GM12872 (cell line): Measurements from ENCODE around the gene C17orf58.

ENCODE experiments used
- TF ChIP-seq, protein P1 (sequence below): IDR thresholded peaks from 3 replicates; pipeline ENCODE4 v1.5.1; 2011; ENCODE audit warnings: low read depth, mild to moderate bottlenecking, low read length, moderate library complexity; ENCODE audit not compliant: insufficient read depth

C17orf58 gene

DNA sequence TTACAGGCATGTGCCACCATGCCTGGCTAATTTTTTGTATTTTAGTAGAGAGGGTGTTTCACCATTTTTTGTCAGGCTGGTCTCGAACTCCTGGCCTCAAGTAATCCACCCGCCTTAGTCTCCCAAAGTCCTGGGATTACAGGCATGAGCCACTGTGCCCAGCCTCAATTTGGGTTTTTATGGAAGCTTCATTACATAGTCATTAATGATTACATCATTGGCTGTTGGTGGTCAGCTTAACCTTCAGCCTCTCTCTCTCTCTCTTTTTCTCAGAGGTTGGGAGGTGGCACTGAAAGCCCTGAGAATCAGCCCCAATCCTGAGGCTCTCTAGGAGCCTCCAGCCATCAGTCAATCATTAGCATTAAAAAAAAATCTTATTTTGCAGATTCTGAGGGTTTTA is 45.3 kb downstream of the C17orf58 start:
- TF ChIP-seq, protein P1, sequence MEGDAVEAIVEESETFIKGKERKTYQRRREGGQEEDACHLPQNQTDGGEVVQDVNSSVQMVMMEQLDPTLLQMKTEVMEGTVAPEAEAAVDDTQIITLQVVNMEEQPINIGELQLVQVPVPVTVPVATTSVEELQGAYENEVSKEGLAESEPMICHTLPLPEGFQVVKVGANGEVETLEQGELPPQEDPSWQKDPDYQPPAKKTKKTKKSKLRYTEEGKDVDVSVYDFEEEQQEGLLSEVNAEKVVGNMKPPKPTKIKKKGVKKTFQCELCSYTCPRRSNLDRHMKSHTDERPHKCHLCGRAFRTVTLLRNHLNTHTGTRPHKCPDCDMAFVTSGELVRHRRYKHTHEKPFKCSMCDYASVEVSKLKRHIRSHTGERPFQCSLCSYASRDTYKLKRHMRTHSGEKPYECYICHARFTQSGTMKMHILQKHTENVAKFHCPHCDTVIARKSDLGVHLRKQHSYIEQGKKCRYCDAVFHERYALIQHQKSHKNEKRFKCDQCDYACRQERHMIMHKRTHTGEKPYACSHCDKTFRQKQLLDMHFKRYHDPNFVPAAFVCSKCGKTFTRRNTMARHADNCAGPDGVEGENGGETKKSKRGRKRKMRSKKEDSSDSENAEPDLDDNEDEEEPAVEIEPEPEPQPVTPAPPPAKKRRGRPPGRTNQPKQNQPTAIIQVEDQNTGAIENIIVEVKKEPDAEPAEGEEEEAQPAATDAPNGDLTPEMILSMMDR = no peak

DNA sequence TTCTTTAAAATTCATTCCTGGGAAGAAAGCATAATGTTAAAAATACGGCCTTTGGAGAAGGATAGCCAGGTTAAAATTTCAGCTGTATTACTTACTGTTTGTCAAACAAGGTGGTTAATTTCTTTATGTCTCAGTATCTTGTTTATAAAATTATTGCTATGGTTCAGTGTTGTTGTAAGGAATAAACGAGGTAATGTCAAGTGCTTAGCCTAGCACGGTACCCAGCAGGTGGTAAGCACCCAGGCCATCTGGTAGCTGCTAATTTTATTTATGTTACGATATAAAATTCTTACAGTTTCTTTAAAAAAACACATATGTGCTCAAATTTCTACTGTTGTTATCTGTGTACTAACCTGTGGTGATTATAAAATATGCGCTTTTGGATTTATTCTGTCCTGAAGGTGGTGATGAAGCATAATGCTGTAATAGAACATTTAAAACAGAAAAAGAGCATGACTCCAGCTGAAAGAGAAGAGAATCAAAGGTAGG is 48.9 kb downstream of the C17orf58 start:
- TF ChIP-seq, protein P1 = no peak

DNA sequence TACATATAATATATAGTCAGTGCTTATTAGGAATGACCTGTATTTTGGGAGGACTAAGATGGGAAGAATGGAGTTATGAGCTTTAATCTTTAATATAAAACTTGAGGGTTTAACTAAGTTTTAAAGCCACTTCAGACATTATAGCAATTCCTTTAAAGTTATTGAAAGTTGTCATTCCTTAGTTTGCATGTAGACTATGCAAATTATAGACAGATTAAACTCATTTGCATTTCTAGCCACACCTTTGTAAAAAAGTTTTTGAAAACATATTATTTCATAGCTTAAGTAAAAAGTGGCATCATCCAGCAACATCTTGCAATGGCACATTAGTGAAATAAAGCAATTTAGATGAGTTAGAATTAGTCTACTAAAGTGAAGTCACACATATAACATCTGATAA is 49.8 kb downstream of the C17orf58 start:
- TF ChIP-seq, protein P1 = no peak

DNA sequence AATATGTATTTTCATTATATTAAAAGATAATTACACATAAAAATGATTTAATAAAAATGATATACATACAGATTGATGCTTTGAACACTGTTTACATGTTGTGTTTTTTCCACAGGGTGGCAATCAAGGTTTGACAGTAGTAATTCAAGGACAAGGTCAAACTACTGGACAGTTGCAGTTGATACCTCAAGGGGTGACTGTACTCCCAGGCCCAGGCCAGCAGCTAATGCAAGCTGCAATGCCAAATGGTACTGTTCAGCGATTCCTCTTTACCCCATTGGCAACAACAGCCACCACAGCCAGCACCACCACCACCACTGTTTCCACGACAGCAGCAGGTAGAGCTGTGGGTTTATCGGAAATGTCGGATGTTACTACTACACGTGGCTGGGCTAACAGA is 52.2 kb downstream of the C17orf58 start:
- TF ChIP-seq, protein P1 = no peak

DNA sequence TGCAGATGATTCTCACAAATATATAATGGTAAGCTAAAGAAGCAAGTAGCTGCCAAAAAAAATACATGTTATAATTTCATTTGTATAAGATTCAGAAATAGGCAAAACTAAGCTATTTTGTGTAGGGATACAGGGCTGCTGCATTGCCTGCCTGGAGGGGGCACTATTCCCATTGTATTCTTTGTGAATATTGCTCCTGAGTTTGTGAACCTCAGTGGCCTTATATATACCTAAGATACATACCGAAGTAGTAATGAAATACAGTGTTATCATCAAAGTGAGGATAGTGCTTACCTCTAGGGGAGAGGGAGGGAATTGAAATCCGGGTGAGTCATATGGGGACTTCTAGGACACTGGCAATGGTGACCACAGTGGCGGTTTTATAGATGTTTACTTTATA is 53.5 kb downstream of the C17orf58 start:
- TF ChIP-seq, protein P1 = peak; percentile 32; the same call in 2 of the 3 replicates
